HG02642 (cell line): Measurements from ENCODE around the gene LDB3.
"Not testable (repeated sequence)": the region's sequence is repeated elsewhere in the genome, so short reads cannot be mapped to it uniquely, and the experiment has no call there.

Source experiments
- ATAC-seq: cut with Tn5 transposase; IDR thresholded peaks from one replicate; pipeline ENCODE4 v1.9.1; 2021; ENCODE audit warnings: mild to moderate bottlenecking; ENCODE audit not compliant: unreplicated experiment, poor library complexity

Gene LDB3

GRCh38 chr10:86724445-86724844 is 56.1 kb downstream of the LDB3 start:
- no peak for ATAC-seq

GRCh38 chr10:86725980-86726676 is 57.8 kb downstream of the LDB3 start:
- ATAC-seq = no peak

- ATAC-seq = no peak
Measured at GRCh38 chr10:86726677-86726999, 58.3 kb downstream of the LDB3 start.

- ATAC-seq = no peak
Measured at GRCh38 chr10:86727470-86727869, 59.2 kb downstream of the LDB3 start.

GRCh38 chr10:86728056-86728455 is 59.7 kb downstream of the LDB3 start:
- ATAC-seq = no peak

- no peak for ATAC-seq
Measured at GRCh38 chr10:86729677-86730076, 61.4 kb downstream of the LDB3 start.

- no peak for ATAC-seq
Measured at GRCh38 chr10:86730227-86730626, 61.9 kb downstream of the LDB3 start.

- no peak for ATAC-seq
Measured at GRCh38 chr10:86732771-86733170, 64.5 kb downstream of the LDB3 start.

GRCh38 chr10:86733260-86733671 is 65.0 kb downstream of the LDB3 start:
- ATAC-seq = no peak

- ATAC-seq = no peak
Measured at GRCh38 chr10:86734207-86734988, 66.1 kb downstream of the LDB3 start.

- not testable (repeated sequence) for ATAC-seq
Measured at GRCh38 chr10:86735278-86735677, 67.0 kb downstream of the LDB3 start.

GRCh38 chr10:86742230-86742629 is 73.9 kb downstream of the LDB3 start:
- ATAC-seq = no peak

GRCh38 chr10:86744067-86744725 is 75.9 kb downstream of the LDB3 start:
- no peak for ATAC-seq

GRCh38 chr10:86747796-86748581 is 79.7 kb downstream of the LDB3 start:
- no peak for ATAC-seq

GRCh38 chr10:86749854-86750253 is 81.5 kb downstream of the LDB3 start:
- no peak for ATAC-seq

GRCh38 chr10:86751477-86751876 is 83.2 kb downstream of the LDB3 start:
- no peak for ATAC-seq

- no peak for ATAC-seq
Measured at GRCh38 chr10:86752311-86752710, 84.0 kb downstream of the LDB3 start.

- no peak for ATAC-seq
Measured at GRCh38 chr10:86753051-86753450, 84.7 kb downstream of the LDB3 start.

GRCh38 chr10:86753638-86754434 is 85.5 kb downstream of the LDB3 start:
- ATAC-seq = no peak

- ATAC-seq = no peak
Measured at GRCh38 chr10:86755454-86755739, 87.1 kb downstream of the LDB3 start.
